RKO (cell line): Measurements from ENCODE around the gene JADE2.

Experiments
- DNase-seq: peaks from one replicate; pipeline ENCODE4 v3.0.0-alpha.2; 2016; ENCODE audit warnings: low spot score

JADE2 gene

GRCh38 chr5:134530301-134531077, 5.0 kb downstream of the JADE2 start:
- no peak for DNase-seq

GRCh38 chr5:134533115-134533815, 7.8 kb downstream of the JADE2 start:
- no peak for DNase-seq

- no peak for DNase-seq
These were observed 8.7 kb downstream of the JADE2 start for GRCh38 chr5:134534058-134534725.

DNA sequence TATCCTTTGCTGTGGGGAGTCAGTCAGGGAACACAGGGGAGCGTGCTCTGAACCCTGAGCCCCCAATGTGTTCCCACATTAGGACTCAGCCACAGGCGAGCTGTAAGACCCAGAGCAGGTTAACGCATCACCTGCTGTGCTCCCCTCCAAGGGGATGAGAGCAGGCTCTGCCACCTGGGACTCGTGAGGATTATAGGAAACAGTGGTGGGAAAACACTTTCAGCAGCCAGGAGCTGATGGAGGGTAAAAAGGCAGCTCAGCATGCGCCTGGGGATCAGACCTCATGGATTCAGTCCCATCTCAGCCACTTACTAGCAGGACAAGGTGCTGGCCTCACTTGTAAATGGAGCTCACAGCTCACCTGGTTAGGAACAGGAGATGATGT, 9.2 kb downstream of the JADE2 start:
- no peak for DNase-seq

- no peak for DNase-seq
These were observed 11.4 kb downstream of the JADE2 start for GRCh38 chr5:134536876-134537275.

DNA sequence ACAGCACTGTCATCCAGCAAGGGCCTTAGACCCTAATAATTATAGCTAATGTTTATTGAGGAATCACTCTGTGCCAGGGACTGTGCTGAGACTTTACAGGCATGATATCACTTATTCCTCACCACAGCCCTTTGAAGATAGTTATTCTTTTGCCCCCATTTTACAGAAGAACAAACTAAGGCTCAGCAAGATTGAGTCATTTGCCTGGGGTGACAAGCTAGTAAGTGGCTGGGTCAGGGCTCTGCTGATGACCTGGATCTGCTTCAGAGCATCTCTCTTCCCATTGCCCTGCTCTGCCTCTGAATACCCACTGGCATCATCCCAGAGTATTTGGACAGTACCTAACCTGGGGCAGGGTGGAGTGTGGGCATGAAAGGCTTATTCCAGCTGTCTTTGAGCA, 11.8 kb downstream of the JADE2 start:
- DNase-seq: no peak

GRCh38 chr5:134538296-134538695, 12.8 kb downstream of the JADE2 start:
- no peak for DNase-seq

- DNase-seq: no peak
These were observed 14.3 kb downstream of the JADE2 start for GRCh38 chr5:134539732-134540131.

DNA sequence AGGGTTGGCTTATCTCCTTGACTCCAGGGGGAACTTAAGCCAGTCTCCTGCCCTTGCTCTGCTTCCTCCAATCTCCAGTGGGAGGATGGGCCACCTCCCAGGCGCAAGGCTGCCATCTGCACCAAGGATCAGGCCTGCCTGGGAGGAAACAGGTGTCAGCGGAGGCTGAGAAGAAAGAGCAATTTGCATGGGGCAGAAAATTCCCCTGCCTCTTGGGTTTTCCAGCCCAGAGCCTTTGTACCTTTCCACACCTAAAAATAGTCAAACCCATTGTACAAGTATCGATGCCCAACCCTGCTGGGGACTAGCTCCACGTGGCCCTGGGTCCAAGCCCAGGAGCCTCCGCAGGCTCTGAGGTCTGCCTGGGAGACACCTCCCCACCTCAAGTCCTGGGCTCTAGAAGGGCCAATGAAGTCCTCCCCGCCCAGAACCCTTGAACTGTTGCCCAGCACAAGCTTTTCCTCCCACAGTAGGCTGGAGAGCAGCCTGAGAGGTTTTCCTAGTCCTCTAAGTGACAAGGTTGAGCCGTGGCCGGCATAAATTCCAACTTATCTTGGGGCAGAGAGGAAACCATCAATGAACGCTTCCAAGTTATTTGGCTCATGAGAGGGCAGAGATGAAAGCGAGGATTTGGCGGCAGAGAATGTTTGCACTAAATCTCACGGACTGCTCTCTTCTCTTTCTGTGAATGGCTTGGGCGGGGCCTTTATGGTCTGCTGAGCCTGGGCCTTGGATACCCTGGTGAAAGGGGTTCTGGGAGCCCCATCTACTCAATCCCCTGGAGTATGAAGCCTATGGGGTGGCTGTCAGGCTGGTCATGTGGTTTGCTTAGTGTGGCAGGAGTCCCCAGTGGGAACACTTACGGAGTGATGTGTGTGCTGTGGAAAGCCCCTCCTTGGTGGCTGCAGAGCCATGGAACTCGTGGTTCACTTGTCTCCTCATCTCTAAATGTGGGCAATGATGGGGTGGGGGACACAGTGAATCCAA, 15.6 kb downstream of the JADE2 start:
- DNase-seq: no peak

DNA sequence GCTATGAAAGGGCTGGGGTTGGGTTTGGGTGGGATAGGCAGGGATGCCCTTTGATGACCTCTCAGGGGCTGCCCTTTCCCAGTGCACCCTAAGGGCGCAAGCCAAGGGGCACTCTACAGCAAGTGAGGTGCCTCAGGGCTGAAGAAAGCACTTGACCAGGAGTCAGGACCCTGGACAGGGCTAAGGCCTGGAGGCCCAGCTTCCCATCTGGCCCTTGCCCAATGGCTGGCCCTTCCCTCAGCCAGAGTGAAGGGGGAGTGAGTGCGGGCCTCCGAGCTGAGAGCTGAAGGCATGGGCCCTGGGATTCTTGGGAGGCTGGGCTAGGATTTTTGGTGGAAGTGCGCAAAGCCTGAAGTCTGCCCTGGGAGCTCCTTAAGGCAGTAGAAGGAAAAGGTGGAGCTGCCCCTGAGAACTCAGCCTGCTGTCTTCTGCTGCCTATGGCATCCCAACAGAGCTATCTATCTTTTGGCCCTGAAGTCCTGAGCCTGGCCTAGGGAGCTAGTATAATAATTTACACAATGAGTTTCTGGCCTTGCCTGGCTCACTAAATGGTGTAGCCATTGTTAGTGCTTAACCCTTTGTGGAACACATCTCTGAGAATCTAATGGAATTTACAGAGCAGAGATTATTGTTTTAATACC, 16.4 kb downstream of the JADE2 start:
- peak; percentile 41 for DNase-seq

DNA sequence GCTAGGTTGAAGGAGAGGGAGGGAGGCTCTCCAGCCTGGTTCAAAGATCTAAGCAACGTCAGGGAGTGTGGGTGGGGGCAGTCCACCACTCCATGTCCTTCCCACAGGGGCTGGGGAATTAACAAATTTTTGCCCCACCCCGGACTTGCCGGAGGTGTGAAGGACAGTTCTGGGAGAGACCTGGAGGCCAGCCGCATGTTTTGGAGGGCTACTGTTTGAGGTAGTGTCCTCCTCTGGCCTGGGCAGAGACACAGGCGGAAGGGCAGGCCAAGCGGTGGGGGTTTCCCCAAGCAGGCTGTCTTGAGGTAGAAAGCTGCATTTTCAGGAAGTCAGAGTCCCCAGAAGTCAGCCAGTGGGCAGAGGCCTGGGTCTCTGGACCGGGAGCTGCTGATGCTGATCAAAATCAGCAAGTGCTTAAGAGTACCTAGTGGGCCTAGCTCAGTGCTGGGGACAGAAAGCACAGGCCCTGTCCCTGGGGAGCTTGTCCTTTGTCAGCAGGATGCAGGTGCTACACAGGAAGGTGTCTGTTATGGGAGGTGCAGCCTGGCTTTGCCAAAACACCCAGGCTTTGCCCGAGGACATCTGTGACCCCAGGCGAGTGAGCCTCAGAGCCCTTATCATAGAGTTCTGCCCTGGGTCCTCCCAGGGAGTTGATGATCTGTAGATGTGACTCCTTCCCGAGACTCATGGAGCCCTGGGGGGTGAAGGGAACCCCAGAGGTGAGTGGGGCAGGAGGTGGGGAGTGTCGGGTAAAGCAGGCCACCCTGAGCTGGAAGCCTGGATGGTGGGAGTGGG, 18.5 kb downstream of the JADE2 start:
- no peak for DNase-seq

- no peak for DNase-seq
These were observed 19.8 kb downstream of the JADE2 start for GRCh38 chr5:134545070-134545868.

DNA sequence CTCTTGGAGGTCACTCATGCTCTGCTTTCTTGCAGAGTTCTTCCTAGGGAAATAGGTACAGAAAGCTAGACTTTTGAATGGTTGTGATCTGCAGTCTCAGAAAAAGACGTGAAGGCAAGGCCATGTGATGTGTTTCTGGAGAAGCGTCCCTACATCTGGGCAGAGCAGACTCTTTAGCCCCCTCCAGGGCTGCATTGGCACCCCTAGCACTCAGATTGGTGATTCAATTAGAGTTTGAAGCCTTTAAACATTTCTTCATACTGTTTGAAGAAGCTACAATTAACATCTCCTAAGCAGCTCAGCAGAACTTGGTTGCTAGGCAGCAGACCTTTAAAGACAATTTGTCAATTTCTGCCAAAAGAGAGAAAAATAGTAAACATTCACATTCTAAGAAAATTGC, 21.6 kb downstream of the JADE2 start:
- no peak for DNase-seq

- DNase-seq: no peak
These were observed 22.1 kb downstream of the JADE2 start for GRCh38 chr5:134547579-134547978.

- DNase-seq: no peak
These were observed 22.7 kb downstream of the JADE2 start for GRCh38 chr5:134547999-134548658.

GRCh38 chr5:134549714-134550113, 24.2 kb downstream of the JADE2 start:
- no peak for DNase-seq

GRCh38 chr5:134550271-134551214, 25.1 kb downstream of the JADE2 start:
- DNase-seq: no peak

GRCh38 chr5:134551901-134552300, 26.4 kb downstream of the JADE2 start:
- no peak for DNase-seq
